NCI-H226 (cell line): ENCODE measurements around the gene TTC28.
A peak's percentile ranks its signal among the peaks of the same experiment; 100 is the strongest.
"Not testable (repeated sequence)": the region's sequence is repeated elsewhere in the genome, so short reads cannot be mapped to it uniquely, and the experiment has no call there.

ENCODE experiments used
- DNase-seq: peaks from one replicate; pipeline ENCODE4 v3.0.0-alpha.2; 2015

The TTC28 gene

GRCh38 chr22:28480000-28480715 is 199.5 kb downstream of the TTC28 start:
- no peak for DNase-seq

- DNase-seq, result no peak
Observed at GRCh38 chr22:28478564-28478963, 201.1 kb downstream of the TTC28 start.

- no peak for DNase-seq
Observed at GRCh38 chr22:28477556-28477955, 202.1 kb downstream of the TTC28 start.

- no peak for DNase-seq
Observed at GRCh38 chr22:28474330-28474729, 205.3 kb downstream of the TTC28 start.

GRCh38 chr22:28473258-28473657 is 206.4 kb downstream of the TTC28 start:
- no peak for DNase-seq

GRCh38 chr22:28467055-28467454 is 212.6 kb downstream of the TTC28 start:
- not testable (repeated sequence) for DNase-seq

GRCh38 chr22:28466399-28466798 is 213.2 kb downstream of the TTC28 start:
- DNase-seq, result no peak

GRCh38 chr22:28465841-28466240 is 213.8 kb downstream of the TTC28 start:
- DNase-seq, result no peak

GRCh38 chr22:28464127-28464526 is 215.5 kb downstream of the TTC28 start:
- no peak for DNase-seq

- not testable (repeated sequence) for DNase-seq
Observed at GRCh38 chr22:28463408-28463807, 216.2 kb downstream of the TTC28 start.

GRCh38 chr22:28462901-28463300 is 216.7 kb downstream of the TTC28 start:
- no peak for DNase-seq

GRCh38 chr22:28462041-28462440 is 217.6 kb downstream of the TTC28 start:
- no peak for DNase-seq

GRCh38 chr22:28454431-28455064 is 225.1 kb downstream of the TTC28 start:
- no peak for DNase-seq

- DNase-seq, result no peak
Observed at GRCh38 chr22:28450109-28450508, 229.5 kb downstream of the TTC28 start.

- no peak for DNase-seq
Observed at GRCh38 chr22:28449041-28449440, 230.6 kb downstream of the TTC28 start.

GRCh38 chr22:28448625-28449024 is 231.0 kb downstream of the TTC28 start:
- DNase-seq, result no peak

GRCh38 chr22:28444659-28445058 is 235.0 kb downstream of the TTC28 start:
- no peak for DNase-seq

GRCh38 chr22:28443526-28443876 is 236.1 kb downstream of the TTC28 start:
- peak; percentile 44 for DNase-seq

- DNase-seq, result peak; percentile 14
Observed at GRCh38 chr22:28442711-28443525, 236.7 kb downstream of the TTC28 start.

GRCh38 chr22:28442264-28442710 is 237.4 kb downstream of the TTC28 start:
- DNase-seq, result peak; percentile 68

- no peak for DNase-seq
Observed at GRCh38 chr22:28441720-28442263, 237.8 kb downstream of the TTC28 start.

- DNase-seq, result no peak
Observed at GRCh38 chr22:28440592-28441390, 238.8 kb downstream of the TTC28 start.
